Common myeloid progenitor, CD34-positive (primary cell): ENCODE measurements around the gene UST.
"Not testable (repeated sequence)": the region's sequence is repeated elsewhere in the genome, so short reads cannot be mapped to it uniquely, and the experiment has no call there.

Experiments used
- CTCF ChIA-PET: fragments of 350-600 bp; sonication (Branson Sonifier 250); formaldehyde crosslinking; loops from one replicate; lab custom pipeline; 2021; ENCODE audit warnings: antibody characterized with exemption; lab: Charles Lee
- POLR2A ChIA-PET: fragments of 350-600 bp; sonication (Branson Sonifier 250); formaldehyde crosslinking; loops from one replicate; lab custom pipeline; 2021; ENCODE audit warnings: antibody characterized with exemption; lab: Charles Lee
- DNase-seq, 3 donors: peaks; one replicate each; pipeline versions ENCODE4 v3.0.0 to v3.0.0-alpha.2; 2013
- H3K27ac ChIP-seq, 2 experiments: 1 replicate in 1 of 2; 2 replicates in 1 of 2; pipeline ENCODE4 v1.7.0; 2013; ENCODE audit warnings: inconsistent platforms in 2 of 2, low read length in 2 of 2, mild to moderate bottlenecking in 2 of 2, low read depth in 1 of 2, moderate library complexity in 1 of 2; ENCODE audit not compliant: severe bottlenecking in 2 of 2, insufficient read depth in 1 of 2, poor library complexity in 1 of 2
- H3K27me3 ChIP-seq, 5 experiments: replicated peaks in 2 of 5; 1 replicate in 3 of 5; 2 replicates in 2 of 5; pipeline versions ENCODE4 v1.6.1 to v1.7.0; 2013; ENCODE audit warnings: low read length in 4 of 5, mild to moderate bottlenecking in 2 of 5, moderate library complexity in 2 of 5, inconsistent platforms in 1 of 5; ENCODE audit not compliant: insufficient read depth in 5 of 5, control insufficient read depth in 4 of 5
- H3K36me3 ChIP-seq, 4 experiments: 1 replicate in 2 of 4; 2 replicates in 2 of 4; pipeline versions ENCODE4 v1.6.1 to v1.7.0; 2013; ENCODE audit warnings: low read length in 3 of 4, control low read depth in 1 of 4, mild to moderate bottlenecking in 1 of 4; ENCODE audit not compliant: control insufficient read depth in 4 of 4, insufficient read depth in 4 of 4
- H3K4me1 ChIP-seq, 4 experiments: 1 replicate in 3 of 4; 2 replicates in 1 of 4; pipeline versions ENCODE4 v1.6.1 to v1.7.1; 2013; ENCODE audit warnings: low read length in 3 of 4, mild to moderate bottlenecking in 3 of 4, control low read depth in 1 of 4, inconsistent platforms in 1 of 4, moderate library complexity in 1 of 4; ENCODE audit not compliant: control insufficient read depth in 4 of 4, insufficient read depth in 4 of 4; ENCODE audit errors: control extremely low read depth in 1 of 4
- H3K4me3 ChIP-seq, 7 experiments: 1 replicate in 4 of 7; 2 replicates in 3 of 7; pipeline versions ENCODE4 v1.5.1 to v1.7.0; 2013; ENCODE audit warnings: mild to moderate bottlenecking in 7 of 7, low read length in 6 of 7, moderate library complexity in 6 of 7, inconsistent platforms in 2 of 7, low read depth in 2 of 7, control low read depth in 1 of 7; ENCODE audit not compliant: insufficient read depth in 4 of 7, control insufficient read depth in 1 of 7; ENCODE audit errors: extremely low read depth in 1 of 7
- H3K9me3 ChIP-seq, 5 experiments: 1 replicate in 4 of 5; 2 replicates in 1 of 5; pipeline versions ENCODE4 v1.6.1 to v1.7.1; 2013; ENCODE audit warnings: low read length in 4 of 5, mild to moderate bottlenecking in 2 of 5, inconsistent platforms in 1 of 5, low read depth in 1 of 5, moderate library complexity in 1 of 5; ENCODE audit not compliant: control insufficient read depth in 4 of 5, insufficient read depth in 2 of 5; ENCODE audit errors: control extremely low read depth in 1 of 5
- WGBS: methylation state at CpG from one replicate; pipeline ENCODE4 v1.1.5; 2013; ENCODE audit not compliant: insufficient coverage; 5-methylcytosine and 5-hydroxymethylcytosine counted together

The UST gene

DNA sequence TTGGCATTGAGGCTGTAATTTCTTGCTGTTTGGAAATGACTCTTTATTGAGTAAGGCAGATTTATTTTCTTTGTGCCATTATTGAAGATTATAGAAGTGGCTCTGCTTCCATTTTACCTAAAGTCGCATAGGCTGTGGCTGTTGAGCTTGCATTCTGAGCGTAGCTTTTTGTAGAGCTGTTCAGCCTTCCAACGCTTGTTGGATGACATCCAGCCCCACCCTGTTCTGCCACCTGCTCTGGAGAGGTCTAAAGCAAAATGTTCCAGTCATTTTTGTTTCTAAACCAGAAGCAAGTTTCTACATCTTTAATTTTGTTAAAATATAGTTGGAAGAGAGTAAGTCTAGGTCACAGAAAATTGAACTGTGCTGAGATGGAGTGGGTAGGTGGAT lies 24.4 kb downstream of the UST start:
- DNase-seq, result no peak
- Histone ChIP-seq H3K27ac (no peak overlapping the region), H3K4me1 (peaks cover 8 to 30% (median 24%) of the 10 kb centered on the region in 4 experiments), H3K27me3 (no peaks in the 10 kb centered on the region), H3K9me3 (no peaks in the 10 kb centered on the region), H3K4me3 (peak overlapping the region in 1 of 7 experiments; percentile 3), H3K36me3 (no peaks in the 10 kb centered on the region)
- ChIA-PET POLR2A (interaction anchor here (0.6 kb wide), 1 partner anchor 141 kb away, joined by 3 read pairs; no protein-coding TSS in a partner anchor), CTCF (interaction anchor here (0.9 to 2.2 kb wide), 2 partner anchors 18 to 194 kb away, joined by 3 to 5 read pairs; no protein-coding TSS in a partner anchor)
- 78% methylated on average over 3 of the region's 3 CpGs for WGBS

DNA sequence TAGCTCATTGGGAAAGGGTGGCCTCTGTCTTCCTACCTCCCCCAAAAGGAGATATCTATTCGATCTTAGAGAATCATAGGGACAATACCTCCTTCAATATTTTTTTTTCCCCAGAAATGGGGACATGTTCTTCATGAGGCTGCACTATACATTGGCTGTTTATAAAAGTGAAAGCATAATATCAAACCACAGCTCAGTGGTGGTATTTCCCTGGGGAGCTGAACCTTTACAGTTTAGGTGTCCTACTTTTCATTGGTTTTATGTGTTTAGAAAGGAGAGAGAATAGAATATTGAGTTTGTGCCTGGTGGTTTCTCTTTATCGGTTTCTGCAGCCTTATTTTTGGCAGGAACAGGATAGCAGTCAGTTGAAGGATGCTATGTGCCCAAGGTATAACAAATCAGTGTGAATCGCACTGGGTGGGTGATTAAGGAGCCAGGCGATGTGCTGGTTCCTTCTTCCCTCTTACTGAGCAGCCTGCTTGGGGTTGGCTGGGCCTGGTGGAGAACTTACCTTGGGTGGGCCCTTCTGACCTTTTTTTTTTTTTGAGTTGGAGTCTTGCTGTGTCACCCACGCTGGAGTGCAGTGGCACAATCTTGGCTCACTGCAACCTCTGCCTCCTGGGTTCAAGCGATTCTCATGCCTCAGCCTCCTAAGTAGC lies 25.2 kb downstream of the UST start:
- peak overlapping the region in 1 of 7 experiments; percentile 10 for H3K4me3 ChIP-seq
- no peaks in the 10 kb centered on the region for H3K9me3 ChIP-seq
- peak in 2 of 3 donors; percentile 50 for DNase-seq
- CTCF ChIA-PET, result interaction anchor here (2.2 kb wide), 1 partner anchor 17 kb away, joined by 5 read pairs; no protein-coding TSS in a partner anchor
- WGBS, result 90% methylated on average over 4 of the region's 6 CpGs
- H3K4me1 ChIP-seq, result peaks cover 8 to 36% (median 28%) of the 10 kb centered on the region in 4 experiments
- H3K27me3 ChIP-seq, result no peaks in the 10 kb centered on the region
- POLR2A ChIA-PET, result interaction anchor here (0.6 kb wide), 2 partner anchors 13 to 793 kb away, joined by 3 to 8 read pairs; no protein-coding TSS in a partner anchor
- H3K27ac ChIP-seq, result no peak overlapping the region
- no peaks in the 10 kb centered on the region for H3K36me3 ChIP-seq

DNA sequence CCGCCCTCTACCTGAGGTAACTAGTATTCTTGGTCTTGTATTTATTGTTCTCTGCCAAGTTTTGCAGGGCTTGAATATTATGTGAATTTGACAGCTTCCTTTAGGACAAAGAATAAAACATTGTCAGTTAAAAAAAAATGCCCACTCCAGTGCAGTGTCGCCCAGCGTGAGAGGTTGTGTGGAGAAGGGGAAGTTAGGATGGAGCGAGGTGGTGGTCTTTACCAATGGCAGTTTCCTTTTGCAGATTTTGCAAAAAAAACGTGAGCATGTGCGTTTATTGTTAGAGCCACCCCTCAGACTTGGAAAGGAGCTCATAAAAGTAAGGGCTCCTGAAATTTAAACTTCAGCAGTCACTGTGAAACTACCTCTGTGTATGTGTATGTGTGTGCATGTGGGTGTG lies 28.3 kb downstream of the UST start:
- DNase-seq, result peak in 2 of 3 donors; percentile 64 to 71
- Histone ChIP-seq H3K27ac (no peak overlapping the region), H3K4me1 (peaks cover 3 to 37% (median 27%) of the 10 kb centered on the region in 4 experiments), H3K4me3 (peak overlapping the region in 2 of 7 experiments; percentile 15 to 46), H3K9me3 (no peaks in the 10 kb centered on the region), H3K36me3 (no peaks in the 10 kb centered on the region), H3K27me3 (no peaks in the 10 kb centered on the region)
- WGBS, result 0% methylated on average over 3 of the region's 6 CpGs
- CTCF ChIA-PET, result interaction anchor here (0.6 to 1.8 kb wide), 5 partner anchors 11 to 61 kb away, joined by 3 to 5 read pairs (median 4); no protein-coding TSS in a partner anchor
- POLR2A ChIA-PET, result no interaction called here

DNA sequence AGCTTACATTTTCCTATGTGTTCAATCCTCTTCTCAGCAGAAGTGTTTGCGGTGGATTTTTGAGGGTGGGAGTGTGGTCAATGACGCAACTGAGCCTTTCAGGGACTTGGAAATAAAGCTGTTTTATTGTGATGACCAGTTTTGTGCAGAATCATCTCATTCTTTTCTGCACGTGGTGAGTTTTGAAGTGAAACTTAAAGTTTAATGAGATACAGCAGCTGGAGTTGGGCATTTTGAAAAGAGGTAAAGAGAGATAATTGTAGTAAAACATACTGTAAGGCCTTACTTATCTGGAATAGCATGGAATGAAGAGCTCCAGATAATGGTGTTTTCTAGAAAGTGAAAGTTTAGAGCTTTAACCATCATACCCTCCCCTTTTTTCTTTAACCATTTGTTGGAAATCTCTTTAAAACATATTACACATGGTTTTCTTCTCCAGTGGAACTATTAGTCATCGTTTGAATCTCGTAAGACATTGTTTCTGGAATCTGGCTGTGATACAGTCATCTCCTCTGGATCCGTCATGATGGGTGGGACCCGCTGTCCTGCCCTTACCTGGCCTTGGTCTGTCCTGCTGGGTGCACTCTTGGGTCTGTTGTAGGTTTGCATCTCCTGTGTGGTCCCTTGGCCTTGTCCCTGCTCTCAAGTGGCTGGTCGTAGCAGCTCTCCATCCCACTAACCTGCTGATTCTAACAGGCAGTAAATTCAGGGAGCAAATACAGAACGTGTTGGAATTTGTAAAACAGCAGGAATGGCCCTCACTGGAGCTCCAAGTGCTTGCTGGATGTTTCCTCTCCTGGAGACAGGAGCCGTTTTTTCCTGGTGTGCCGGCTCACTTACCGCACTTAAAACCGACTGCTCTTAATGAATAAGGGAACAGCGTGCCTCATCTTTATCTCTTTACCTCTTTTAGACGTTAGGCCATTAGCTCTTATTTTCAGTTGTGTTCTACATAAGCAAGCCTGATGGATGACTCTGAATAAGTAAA lies 29.8 kb downstream of the UST start:
- ChIA-PET POLR2A (no interaction called here), CTCF (interaction anchor here (1.0 to 1.8 kb wide), 4 partner anchors 13 to 66 kb away, joined by 3 to 5 read pairs (median 4); no protein-coding TSS in a partner anchor)
- H3K9me3 ChIP-seq, result no peaks in the 10 kb centered on the region
- peak in 2 of 3 donors; percentile 70 to 71 for DNase-seq
- peak overlapping the region in 1 of 7 experiments; percentile 33 for H3K4me3 ChIP-seq
- no peak overlapping the region for H3K27ac ChIP-seq
- 86% methylated on average over 13 of the region's 15 CpGs for WGBS
- no peaks in the 10 kb centered on the region for H3K27me3 ChIP-seq
- peaks cover 0 to 30% (median 17%) of the 10 kb centered on the region in 4 experiments for H3K4me1 ChIP-seq
- H3K36me3 ChIP-seq, result no peaks in the 10 kb centered on the region

DNA sequence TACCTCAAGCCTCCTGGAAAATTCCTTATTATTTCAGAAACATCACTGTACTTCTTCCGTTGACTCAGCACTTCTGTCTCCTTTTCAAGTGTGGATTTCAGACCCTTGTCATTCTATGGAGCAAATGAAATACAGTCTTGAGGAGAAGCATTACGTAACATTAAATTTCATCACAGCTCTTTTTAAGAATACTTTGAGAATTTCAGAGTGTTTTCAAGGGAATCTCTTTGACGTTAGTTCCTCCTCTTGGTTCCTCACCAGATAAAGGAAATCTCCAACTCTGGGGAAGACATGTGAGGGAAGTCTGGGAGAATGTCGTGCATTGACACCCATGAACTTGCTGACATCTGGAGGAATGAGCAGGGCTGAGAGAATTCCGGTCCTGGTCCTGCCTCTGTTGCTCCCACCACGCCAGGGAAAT lies 32.3 kb downstream of the UST start:
- Histone ChIP-seq H3K27me3 (no peaks in the 10 kb centered on the region), H3K4me3 (no peak overlapping the region), H3K27ac (no peak overlapping the region), H3K4me1 (peaks cover 0 to 30% (median 11%) of the 10 kb centered on the region in 4 experiments), H3K9me3 (no peaks in the 10 kb centered on the region), H3K36me3 (no peaks in the 10 kb centered on the region)
- 78% methylated on average over 6 of the region's 6 CpGs for WGBS
- ChIA-PET CTCF (no interaction called here), POLR2A (no interaction called here)
- peak in 1 of 3 donors; percentile 7 for DNase-seq

DNA sequence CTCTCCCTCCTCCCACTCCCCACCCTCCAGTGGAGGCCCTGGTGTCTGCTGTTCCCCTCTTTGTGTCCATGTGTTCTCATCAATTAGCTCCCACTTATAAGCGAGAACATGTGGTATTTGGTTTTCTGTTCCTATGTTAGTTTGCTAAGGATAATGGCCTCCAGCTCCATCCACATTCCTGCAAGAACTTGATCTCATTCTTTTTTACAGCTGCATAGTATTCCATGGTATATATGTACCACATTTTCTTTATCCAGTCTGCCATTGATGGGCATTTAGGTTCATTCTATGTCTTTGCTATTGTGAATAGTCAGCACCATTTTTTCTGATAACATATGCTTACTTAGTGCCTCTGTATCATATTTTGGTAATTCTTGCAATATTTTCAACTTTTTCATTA lies 33.6 kb downstream of the UST start:
- H3K27ac ChIP-seq, POLR2A ChIA-PET, H3K27me3 ChIP-seq, DNase-seq, H3K9me3 ChIP-seq, H3K36me3 ChIP-seq, H3K4me3 ChIP-seq: not testable (repeated sequence)
- CTCF ChIA-PET, result interaction anchor here (0.6 kb wide), 1 partner anchor 22 kb away, joined by 3 read pairs; no protein-coding TSS in a partner anchor
- no CpG with 5 or more reads among the region's 1 CpG for WGBS
- H3K4me1 ChIP-seq, result peaks cover 0 to 22% (median 7%) of the 10 kb centered on the region in 4 experiments
